Neural progenitor cell (in vitro differentiated cells): ENCODE data around the gene MAJIN.

Experiments used
- CTCF ChIP-seq: fragments of 200-600 bp; sonication (generic); IDR thresholded peaks from 2 replicates; pipeline ENCODE4 v1.5.1; 2017; ENCODE audit warnings: antibody characterized with exemption, mild to moderate bottlenecking
- EZH2 ChIP-seq: fragments of 200-600 bp; sonication (generic); IDR thresholded peaks from 2 replicates; pipeline ENCODE4 v1.6.1; 2017; ENCODE audit warnings: antibody characterized with exemption, mild to moderate bottlenecking, moderate library complexity
- EZH2phosphoT487 ChIP-seq: fragments of 200-600 bp; sonication (generic); IDR thresholded peaks from 2 replicates; pipeline ENCODE4 v1.6.1; 2017; ENCODE audit warnings: antibody characterized with exemption

- no peak for TF ChIP-seq CTCF
- TF ChIP-seq EZH2phosphoT487: no peak
- TF ChIP-seq EZH2: no peak
Observed at GRCh38 chr11:64894812-64895452, 77.0 kb downstream of the MAJIN start.
